GM19193 (cell line): ENCODE results near the gene DDX11.
A peak's percentile ranks its signal among the peaks of the same experiment; 100 is the strongest.

Experiments
- POLR2A ChIP-seq: IDR thresholded peaks from 4 replicates; pipeline ENCODE4 v1.6.1; 2011; ENCODE audit not compliant: insufficient read depth, insufficient read length; ENCODE audit errors: extremely low read depth

The DDX11 gene

DNA sequence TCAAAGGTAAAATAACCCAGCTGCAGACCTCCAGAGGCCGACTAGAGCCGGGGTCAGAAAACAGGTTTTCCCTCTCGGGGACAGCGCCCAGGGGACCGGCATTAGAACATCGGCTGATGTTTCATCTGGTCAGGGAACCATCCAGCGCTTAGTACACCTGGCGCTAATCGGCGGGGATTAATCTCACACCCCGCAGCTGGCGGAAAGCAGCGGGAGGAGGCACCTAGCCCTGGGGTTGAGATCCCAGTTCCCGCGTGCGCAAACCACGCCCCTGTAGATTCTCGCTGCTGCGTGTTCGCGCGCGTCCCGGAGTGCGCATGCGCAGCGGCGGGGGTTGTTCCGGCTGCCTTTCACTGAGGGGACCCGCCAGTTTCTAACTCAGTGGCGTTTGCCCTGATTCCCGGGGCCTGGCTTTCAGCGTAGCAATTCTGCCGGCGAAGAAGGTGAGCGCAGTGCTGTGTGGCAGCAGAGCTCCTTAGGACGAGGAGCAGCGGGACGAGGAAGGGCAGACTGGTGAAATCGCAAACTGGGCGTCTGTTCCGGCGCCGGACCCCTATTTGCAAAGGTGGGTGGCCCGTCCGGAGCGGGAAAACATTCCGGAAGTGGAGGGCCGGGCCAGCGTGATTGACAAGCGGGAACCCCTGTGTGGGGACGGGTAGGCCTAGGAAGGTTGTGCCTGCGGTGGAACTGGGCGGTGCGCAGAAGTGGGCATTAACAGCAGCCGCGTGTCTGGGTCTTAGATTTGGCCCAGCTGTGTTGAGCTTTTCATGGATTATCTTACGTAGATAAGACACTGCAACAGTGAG is at the start of gene DDX11:
Gene DDX11, plus strand, starts transcription at position 334 of the 806 bp plus-strand sequence. CDS start 4,534 bp downstream, outside the sequence.
- peak; percentile 77 for TF ChIP-seq POLR2A

DNA sequence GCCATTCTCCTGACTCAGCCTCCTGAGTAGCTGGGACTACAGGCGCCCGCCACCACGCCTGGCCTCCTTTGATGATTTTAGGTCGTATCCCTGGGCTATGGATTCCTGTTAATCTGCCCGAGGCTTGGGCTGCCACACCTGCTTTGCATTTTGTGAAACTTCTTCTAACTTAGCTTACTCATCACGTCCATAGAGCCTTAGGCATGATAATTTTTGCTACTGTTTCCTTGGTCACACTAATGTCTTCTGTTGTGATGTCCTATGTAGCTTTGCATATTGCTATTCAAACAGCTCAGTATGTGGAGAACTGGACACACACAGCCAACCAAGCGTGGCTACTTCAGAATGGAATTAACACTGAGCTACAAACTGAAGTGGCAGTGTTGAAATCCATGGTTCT is 47.5 kb upstream of the DDX11 start:
- TF ChIP-seq POLR2A, result no peak

DNA sequence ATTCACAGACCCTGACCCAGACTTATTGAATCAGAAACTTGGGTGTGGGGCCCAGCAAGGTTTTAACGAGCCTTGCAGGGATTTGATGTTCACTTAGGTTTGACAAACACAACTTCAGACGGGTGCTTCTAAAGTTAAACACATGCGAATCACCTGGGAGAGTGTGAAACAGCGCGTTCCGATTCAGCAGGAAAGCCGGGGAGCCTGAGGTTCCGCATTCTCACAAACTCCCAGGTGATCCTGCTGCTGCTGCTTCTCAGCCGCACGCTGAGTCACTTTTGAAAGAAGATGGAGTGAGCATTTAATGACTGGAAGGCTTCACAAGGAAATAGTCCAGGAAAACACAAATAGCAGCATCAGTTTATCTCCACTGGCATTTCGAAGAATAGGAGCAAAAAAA is 44.2 kb upstream of the DDX11 start:
- no peak for TF ChIP-seq POLR2A

DNA sequence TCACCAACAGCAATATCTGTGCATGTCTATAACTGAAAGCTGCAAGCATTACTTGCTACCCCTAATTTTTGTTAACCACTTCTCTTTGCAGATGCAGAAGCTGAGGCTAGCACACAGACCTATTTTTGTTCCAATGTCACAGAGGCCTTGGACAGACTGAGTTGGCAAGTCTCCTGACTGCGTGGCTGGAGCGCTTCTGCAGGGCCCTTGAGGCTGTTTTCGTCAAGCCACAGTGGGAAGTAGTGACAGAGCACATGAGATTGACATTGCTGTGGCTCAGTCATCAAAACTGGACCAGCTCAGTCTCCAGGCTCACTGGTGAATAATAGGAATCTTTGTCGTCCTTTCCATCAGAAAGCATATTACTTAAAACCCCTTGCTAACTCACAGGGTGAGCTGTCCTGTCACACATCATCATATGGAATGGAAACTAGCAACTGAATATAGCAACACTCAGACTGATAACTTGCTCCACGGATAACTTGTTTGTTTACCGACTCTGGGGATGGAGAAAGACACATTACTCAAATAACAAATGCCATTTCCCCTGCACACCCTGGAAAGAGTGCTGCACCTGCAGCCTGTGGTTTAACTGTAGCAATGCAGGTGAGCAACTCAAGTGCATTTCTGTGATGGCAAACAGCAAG is 43.6 kb upstream of the DDX11 start:
- no peak for TF ChIP-seq POLR2A

DNA sequence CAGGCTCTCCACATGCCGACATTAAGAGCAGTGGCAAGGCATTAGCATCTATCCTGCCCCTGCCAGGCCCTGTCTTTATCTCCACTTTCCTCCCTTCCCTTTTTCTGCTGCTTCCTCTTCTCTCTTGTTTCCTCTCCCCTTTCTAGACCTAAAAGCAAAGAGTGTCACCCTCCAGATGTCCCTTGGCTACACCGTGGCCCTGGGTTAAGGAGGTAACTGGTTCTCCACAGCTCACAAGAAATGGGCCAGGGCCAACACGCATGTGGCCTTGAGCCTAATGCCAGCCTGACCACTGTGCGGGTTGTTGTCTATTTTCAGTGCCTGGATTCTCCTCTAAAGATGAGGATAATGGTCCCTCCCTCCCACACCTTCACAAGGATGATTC is 41.7 kb upstream of the DDX11 start:
- TF ChIP-seq POLR2A, result no peak

DNA sequence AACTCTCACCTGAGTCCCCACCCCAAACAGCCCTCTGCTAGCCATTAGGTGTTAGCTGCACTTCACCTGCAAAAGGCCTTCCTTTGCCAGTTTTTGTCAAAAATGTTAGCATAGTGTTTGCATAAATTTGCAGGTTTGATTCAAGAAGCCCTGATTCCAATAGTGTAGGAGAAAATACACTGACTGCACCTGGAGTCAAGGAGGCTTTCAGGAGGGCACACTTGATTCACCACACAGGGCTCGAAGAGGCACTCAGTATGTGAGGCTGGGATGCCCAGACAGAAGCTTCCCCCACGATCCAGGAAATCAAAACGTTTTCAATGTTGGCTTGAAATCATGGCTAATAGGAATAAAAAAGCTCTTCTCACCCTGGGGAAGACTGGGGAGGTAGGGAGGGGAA is 40.5 kb upstream of the DDX11 start:
- no peak for TF ChIP-seq POLR2A

DNA sequence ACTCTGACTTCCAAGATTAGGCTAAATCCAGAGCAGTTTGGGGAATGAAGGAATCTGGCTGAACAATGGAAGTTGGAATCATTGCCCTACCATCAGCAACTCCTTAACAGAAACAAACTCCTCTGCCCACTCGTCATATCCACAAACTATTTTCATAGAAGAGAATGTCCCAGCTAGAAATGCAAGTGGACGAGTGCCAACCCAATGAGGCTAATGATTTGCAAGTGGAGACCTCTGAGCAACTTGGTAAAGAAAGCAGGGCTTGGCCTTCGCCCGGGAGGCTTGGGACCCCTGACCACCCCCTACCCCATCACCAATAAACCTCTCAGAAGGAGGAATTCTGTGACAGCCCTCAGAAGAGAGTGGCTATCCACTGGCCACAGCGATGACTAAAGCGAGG is 40.0 kb upstream of the DDX11 start:
- TF ChIP-seq POLR2A, result no peak

DNA sequence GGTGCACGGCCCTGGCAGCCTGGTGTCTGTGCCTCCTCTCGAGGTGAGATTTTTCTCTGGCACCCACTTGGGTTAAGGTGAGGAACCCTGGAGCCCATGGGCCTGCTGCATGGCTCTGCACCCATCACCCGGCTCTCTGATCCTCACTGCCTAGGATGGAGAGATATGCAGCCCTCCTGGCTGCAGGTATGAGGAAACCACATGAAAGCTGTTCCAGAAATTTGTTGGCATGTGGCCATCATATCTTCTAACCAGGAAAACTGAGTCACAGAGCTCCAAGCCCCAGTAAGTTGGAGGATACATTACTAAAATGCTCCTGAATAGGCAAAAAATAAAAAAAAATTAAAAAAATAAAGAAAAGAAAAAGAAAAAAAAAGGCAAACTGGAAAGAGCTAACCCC is 39.3 kb upstream of the DDX11 start:
- no peak for TF ChIP-seq POLR2A

DNA sequence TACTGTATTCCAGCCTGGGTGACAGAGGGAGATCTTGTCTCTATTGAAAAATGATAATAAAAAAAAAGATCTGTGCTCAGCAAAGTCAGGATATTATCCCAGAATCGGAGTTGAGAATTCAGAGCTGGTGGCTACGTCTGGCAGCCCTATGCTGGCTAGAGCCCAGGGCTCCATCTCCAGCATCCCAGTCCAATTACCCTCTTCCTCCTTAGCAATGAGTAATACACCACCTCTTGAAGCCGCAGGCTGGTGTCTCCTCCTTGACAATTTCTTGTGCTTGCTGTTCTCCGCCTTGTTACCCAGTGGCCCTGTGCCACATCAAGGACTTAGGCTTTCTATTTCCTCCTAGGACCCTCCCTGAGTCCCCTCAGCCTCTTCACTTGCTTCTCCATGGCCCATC is 38.4 kb upstream of the DDX11 start:
- no peak for TF ChIP-seq POLR2A

DNA sequence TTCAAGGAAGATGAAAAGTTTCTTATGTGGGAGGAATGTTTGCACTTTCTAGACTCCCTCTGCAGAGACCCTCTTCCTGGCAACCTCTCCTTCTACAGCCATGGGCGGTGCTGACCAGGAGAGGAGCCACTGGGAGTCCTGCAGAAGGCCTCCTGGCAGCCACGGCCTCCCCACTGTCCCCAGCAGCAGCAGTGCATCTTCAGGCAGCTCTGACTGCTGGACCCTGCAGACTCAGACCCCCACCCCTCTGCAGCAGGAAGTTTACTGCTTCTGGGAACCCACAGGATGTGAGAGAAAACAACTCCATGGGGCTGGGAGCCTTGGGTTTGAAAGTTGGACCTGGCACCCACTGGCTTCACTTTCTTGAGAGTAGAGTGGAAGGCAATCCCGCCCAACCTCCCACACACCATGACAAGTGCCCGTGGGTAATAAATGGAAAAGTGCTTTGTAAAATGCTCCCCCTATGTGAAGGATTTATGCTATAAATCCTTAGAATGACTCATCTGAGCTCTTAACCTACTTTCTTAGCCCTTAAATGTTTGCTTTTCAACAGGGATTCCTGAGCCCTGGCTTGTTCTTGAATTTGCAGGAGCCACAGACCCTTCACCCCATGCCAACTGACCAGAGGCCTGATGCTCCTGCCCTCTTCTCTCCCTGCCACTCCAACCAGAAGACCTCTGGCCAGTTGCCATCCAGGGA is 37.5 kb upstream of the DDX11 start:
- no peak for TF ChIP-seq POLR2A

DNA sequence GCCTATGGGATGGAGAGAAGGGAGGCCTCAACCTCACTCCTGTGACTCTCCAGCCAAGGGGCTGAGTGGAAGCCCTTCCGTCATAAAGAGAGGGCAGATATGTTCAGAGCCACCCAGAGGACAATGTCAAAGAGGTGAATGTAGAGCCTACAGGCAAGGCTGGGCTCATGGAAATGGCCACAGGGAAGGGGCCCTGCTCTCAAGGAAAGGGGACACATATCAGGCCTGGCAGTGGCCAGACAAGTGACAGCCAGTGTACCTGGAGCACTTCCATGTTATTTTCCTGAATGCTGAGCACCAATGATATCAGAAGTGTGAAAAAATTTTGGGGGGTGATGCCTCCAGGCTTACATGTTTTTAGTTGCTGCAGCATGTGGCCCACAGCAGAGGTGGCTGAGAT is 36.6 kb upstream of the DDX11 start:
- TF ChIP-seq POLR2A, result no peak

DNA sequence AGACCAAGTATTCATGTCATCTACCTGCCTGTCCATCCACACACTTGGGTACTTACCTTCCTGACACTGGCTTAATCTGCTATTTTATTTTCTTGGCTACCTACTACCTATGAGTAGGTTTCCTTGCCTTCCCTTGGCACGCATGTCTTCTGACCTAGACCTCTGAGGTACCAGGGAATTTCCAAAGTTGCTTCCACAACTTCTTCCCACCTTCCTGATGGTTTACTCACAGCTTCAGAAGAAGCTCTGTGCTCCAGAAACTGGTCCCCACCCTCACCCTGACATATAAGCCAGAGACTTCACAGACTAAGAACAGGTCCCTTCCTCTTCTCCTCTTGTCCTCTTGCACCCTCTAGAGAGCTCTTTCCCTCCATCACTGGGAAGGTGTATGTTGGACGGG is 35.7 kb upstream of the DDX11 start:
- no peak for TF ChIP-seq POLR2A

DNA sequence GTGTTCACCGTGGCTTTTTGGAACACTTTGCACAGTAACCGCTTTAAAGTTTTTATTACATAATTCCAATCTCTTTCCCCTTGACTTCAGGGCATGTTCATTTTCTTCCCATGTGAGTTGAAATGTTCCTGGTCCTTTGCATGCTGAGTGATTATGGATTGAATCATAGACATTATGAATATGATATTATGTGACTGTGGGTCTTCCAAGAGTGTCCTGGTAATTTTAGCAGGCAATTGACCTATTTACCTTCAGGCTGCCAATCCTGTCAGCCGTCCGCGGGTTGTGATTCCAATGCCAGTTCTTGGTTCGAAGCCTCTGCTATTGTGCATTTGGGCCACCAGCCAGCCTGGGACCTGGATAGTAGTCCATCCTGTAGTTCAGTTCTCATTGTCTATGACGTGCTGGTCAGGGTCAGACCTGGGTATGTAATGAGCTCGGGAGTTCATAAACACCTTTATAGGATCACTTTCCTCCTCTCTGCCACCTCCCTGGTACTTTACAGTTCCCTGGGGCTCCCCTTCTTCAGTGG is 32.6 kb upstream of the DDX11 start:
- no peak for TF ChIP-seq POLR2A

DNA sequence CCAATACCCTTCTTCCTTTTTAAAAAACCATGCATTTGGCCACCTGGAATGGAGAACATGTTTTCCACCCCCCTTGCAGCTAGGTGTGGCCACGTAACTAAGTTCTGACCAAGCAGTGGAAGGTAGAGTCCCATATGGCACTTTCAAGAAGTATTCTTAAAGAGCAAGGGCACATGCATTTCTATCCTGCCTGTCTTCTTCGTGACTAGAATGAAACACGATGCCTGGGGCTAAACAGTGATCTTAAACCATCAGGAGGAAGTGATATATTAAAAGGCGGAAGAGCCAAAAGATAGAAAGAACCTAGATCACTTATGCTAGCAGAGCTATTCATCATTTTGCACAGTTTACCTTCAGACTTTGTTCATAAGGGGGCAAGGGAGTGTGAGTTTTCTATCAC is 16.0 kb upstream of the DDX11 start:
- no peak for TF ChIP-seq POLR2A

DNA sequence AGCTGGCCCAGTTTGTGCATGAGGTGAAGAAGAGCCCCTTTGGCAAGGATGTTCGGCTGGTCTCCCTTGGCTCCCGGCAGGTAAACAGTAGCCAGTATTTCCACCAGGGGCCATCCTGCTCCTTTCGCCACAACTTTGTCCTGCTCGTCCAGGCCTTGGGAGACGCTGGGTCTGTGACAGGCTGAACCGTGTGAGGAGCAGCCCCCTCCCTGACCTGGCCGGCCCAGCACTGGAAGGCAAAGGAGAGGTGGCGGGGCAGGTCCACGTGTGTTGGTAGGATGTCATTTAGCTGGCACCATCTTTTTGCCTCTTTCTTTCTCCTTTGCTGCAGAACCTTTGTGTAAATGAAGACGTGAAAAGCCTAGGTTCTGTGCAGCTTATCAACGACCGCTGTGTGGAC is 15.4 kb downstream of the DDX11 start:
- TF ChIP-seq POLR2A, result no peak
